GM21576 (cell line): ENCODE data around the gene CFI.
A peak's percentile ranks its signal among the peaks of the same experiment; 100 is the strongest.

Experiments used
- ATAC-seq: cut with Tn5 transposase; IDR thresholded peaks from one replicate; pipeline ENCODE4 v1.9.1; 2021; ENCODE audit warnings: mild to moderate bottlenecking, moderate library complexity; ENCODE audit not compliant: unreplicated experiment

Gene CFI

GRCh38 chr4:109735566-109736365 lies 66.0 kb downstream of the CFI start:
- no peak for ATAC-seq

- no peak for ATAC-seq
These were observed 68.1 kb downstream of the CFI start for GRCh38 chr4:109733728-109734127.

- ATAC-seq: no peak
These were observed 70.9 kb downstream of the CFI start for GRCh38 chr4:109730619-109731545.

- ATAC-seq: peak; percentile 82
These were observed 71.8 kb downstream of the CFI start, which contains the start of gene PLA2G12A for GRCh38 chr4:109729718-109730618. TSS of gene PLA2G12A (minus strand) at chr4:109730070. CDS start at chr4:109729809, 261 bp downstream.

GRCh38 chr4:109729117-109729717 lies 72.6 kb downstream of the CFI start:
- no peak for ATAC-seq

- no peak for ATAC-seq
These were observed 73.4 kb downstream of the CFI start for GRCh38 chr4:109728385-109728784.

- ATAC-seq: no peak
These were observed 78.7 kb downstream of the CFI start for GRCh38 chr4:109723110-109723509.

GRCh38 chr4:109722357-109722756 lies 79.4 kb downstream of the CFI start:
- ATAC-seq: no peak

- no peak for ATAC-seq
These were observed 80.8 kb downstream of the CFI start for GRCh38 chr4:109721033-109721432.

GRCh38 chr4:109719604-109720003 lies 82.2 kb downstream of the CFI start:
- no peak for ATAC-seq

- no peak for ATAC-seq
These were observed 83.0 kb downstream of the CFI start for GRCh38 chr4:109718759-109719158.

GRCh38 chr4:109713500-109713899 lies 88.3 kb downstream of the CFI start:
- ATAC-seq: no peak

GRCh38 chr4:109708990-109709389 lies 92.8 kb downstream of the CFI start:
- ATAC-seq: peak; percentile 82

- ATAC-seq: no peak
These were observed 93.4 kb downstream of the CFI start for GRCh38 chr4:109708435-109708834.

GRCh38 chr4:109703664-109704361 lies 98.0 kb downstream of the CFI start:
- ATAC-seq: no peak

GRCh38 chr4:109702950-109703663 lies 98.7 kb downstream of the CFI start, which contains the start of gene CASP6:
TSS of gene CASP6 (minus strand) at chr4:109703445. CDS start at chr4:109703395, 50 bp downstream.
- peak; percentile 71 for ATAC-seq

- no peak for ATAC-seq
These were observed 100.0 kb downstream of the CFI start for GRCh38 chr4:109701566-109702410.
